Skin epidermis (tissue), 12 donors: ENCODE measurements around the gene AACS.
"Not testable (repeated sequence)": the region's sequence is repeated elsewhere in the genome, so short reads cannot be mapped to it uniquely, and the experiment has no call there.

ENCODE experiments used
- H3K27ac ChIP-seq, 21 experiments: fragments of 200-600 bp; sonication (generic) in 11 of 21; one replicate each; pipeline ENCODE4 v1.5.0; 2020; ENCODE audit warnings: mild to moderate bottlenecking in 3 of 21, inconsistent platforms in 2 of 21, moderate library complexity in 2 of 21
- H3K4me3 ChIP-seq, 7 experiments: fragments of 200-600 bp; sonication (generic) in 2 of 7; one replicate each; pipeline ENCODE4 v1.5.0; 2020; ENCODE audit warnings: inconsistent platforms in 2 of 7, mild to moderate bottlenecking in 2 of 7, moderate library complexity in 1 of 7

AACS gene

DNA sequence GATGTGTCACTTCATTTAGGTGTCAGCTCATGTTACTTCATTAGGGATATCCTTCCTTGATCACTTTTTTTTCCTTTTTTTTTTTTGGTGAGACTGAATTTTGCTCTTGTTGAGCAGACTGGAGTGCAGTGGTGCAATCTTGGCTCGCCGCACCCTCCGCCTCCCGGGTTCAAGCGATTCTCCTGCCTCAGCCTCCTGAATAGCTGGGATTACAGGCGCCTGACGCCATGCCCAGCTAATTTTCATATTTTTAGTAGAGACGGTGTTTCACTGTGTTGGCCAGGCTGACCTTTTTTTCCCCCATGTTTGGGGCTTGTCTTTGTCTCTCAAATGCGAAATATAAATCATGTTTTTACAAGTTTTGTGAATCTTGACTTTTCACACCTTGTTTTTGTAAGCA lies 9.6 kb upstream of the AACS start:
- H3K27ac ChIP-seq, result no peak overlapping the region
- H3K4me3 ChIP-seq, result no peak overlapping the region

DNA sequence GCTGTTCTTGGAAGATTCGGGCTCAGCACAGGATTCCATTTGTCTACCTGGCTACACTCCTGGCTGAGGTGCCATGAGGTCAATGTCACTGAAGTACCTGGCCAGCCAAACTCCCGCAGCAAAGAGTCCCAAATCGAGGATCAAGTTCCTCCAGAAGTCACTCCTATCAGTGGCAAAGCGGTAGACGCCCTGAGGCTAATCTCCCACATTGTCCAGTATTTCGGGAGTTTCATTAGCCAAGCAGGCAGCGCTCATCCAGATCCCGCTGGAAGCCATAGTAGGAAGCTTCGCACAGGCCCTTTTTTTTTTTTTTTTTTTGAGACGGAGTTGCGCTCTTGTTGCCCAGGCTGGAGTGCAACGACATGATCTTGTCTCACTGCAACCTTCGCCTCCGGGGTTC lies 8.9 kb upstream of the AACS start:
- no peak overlapping the region for H3K27ac ChIP-seq
- H3K4me3 ChIP-seq, result no peak overlapping the region

- Histone ChIP-seq H3K4me3 (no peak overlapping the region), H3K27ac (no peak overlapping the region)
Measured at GRCh38 chr12:125057708-125058107, 7.5 kb upstream of the AACS start.

GRCh38 chr12:125061229-125061628 lies 4.0 kb upstream of the AACS start:
- no peak overlapping the region for H3K27ac ChIP-seq
- no peak overlapping the region for H3K4me3 ChIP-seq

DNA sequence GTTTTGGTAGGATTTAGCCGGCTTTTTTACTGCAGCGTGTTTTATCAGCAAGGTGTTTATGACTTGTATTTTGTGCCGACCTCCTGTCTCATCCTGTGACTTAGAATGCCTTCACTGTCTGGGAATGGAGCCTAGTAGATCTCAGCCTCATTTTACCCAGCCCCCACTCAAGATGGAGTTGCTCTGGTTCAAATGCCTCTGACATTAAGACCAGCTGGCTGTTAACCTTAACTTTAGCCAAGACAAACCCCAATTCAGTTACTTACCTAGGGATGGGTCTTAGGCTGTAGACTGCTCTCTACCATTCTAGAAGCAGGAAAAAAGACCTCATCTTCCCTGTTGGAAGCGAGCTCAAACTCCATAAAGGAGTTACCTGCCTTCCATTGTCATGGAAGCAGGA lies 1.7 kb upstream of the AACS start:
- H3K27ac ChIP-seq, H3K4me3 ChIP-seq: not testable (repeated sequence)

GRCh38 chr12:125064492-125064891 lies 743 bp upstream of the AACS start:
- Histone ChIP-seq H3K27ac (peak overlapping the region in 1 of 21 experiments; percentile 92), H3K4me3 (peak overlapping the region in 5 of 7 experiments; percentile 69 to 92 (median 75))

GRCh38 chr12:125065919-125066570 lies 810 bp downstream of the AACS start:
- Histone ChIP-seq H3K27ac (peak overlapping the region in 17 of 21 experiments; percentile 37 to 92 (median 80)), H3K4me3 (peak overlapping the region; percentile 58 to 92 (median 70))

DNA sequence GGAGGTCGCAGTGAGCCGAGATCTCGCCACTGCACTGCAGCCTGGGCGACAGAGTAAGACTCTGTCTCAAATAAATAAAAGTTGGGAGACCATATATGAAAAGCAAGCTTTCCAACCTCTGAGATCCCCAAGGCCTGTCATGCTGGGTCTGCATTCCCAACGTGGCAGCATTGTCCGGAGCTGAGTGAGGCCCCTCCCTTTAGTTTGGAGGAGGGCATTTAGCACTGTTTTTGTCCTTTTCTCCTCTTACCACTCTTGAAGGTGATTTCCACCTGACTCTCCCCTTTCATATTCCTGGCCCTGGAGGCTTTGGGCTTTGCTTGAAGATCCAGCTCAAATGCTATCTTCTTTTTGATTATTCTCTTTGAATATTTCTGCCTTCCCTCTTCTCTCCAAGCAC lies 3.2 kb downstream of the AACS start:
- Histone ChIP-seq H3K27ac (no peak overlapping the region), H3K4me3 (no peak overlapping the region)

DNA sequence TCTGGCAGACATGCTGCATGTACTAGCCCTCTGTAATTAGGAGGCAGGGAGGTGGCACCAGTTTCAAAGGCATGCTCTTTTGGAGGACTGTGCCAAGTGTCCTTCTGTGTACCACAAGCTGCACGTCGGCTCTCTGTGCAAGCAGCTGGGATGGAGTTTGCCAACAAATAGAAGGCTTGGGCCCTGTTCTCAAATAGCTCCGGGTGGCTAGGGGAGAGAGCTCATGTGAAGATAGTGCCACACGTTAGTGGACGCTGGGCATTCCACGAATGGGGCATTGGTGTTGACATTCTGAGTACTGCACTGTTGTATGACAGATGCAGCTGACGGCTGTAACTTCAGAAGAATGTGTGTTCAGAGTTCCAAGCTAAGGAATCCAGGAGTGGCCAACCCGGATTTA lies 4.4 kb downstream of the AACS start:
- no peak overlapping the region for H3K4me3 ChIP-seq
- no peak overlapping the region for H3K27ac ChIP-seq

DNA sequence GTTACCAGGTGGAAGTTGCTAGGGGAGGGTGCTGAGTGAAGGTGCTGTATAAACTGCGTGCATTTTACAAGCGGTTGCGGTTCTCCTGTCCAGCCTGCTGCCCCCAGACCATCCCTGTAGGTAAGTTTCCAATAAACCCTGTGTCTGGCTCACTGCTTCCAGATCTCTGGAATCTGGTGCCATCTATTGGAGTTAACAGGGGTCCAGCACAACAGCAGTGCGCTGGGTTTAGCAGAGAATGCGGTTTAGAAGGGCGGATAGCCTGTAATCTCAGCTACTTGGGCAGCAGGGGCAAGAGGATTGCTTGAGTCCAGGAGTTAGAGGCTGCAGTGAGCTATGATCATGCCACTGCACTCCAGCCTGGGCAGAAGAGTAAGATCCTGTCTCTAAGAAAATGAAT lies 4.9 kb downstream of the AACS start:
- H3K27ac ChIP-seq, result no peak overlapping the region
- H3K4me3 ChIP-seq, result no peak overlapping the region

- Histone ChIP-seq H3K27ac (no peak overlapping the region), H3K4me3 (no peak overlapping the region)
Measured at GRCh38 chr12:125070661-125071390, 5.6 kb downstream of the AACS start.

DNA sequence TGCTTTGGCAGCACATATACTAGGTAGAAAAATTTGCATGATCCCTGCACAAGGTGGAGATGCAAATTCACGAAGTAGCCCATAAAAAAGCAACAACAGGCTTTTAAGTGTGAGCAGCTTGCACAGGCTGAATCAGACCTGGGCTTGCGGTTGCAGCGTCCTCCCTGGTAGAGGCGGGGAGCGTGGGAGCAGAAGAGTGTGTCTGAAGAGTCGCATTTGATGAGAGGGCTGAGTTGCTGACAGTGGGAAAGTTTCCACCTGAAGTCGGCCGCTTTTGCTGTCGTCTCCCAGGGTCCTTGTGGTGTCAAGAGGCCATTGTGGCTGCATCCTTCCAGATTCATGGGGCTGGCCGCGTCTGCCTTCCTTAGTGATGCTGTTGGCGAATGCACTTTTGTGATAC lies 6.2 kb downstream of the AACS start:
- Histone ChIP-seq H3K27ac (no peak overlapping the region), H3K4me3 (no peak overlapping the region)

- H3K27ac ChIP-seq, result no peak overlapping the region
- H3K4me3 ChIP-seq, result no peak overlapping the region
Measured at GRCh38 chr12:125072496-125072895, 7.3 kb downstream of the AACS start.

DNA sequence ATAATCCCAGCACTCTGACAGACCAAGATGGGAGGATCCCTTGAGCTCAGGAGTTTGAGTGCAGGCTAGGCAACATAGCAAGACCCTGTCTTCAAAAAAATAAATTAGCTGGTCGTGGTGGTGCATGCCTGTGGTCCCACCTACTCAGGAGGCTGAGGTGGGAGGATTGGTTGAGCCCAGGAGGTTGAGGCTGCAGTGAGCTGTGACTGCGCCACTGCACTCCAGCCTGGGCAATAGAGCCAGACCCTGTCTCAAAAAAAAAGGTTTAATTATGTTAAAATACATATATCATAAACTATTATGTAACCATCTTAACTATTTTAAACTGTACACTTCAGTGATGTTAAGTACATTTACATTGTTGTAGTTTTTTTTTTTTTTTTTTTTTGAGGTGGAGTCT lies 9.1 kb downstream of the AACS start:
- not testable (repeated sequence) for H3K4me3 ChIP-seq, H3K27ac ChIP-seq

- no peak overlapping the region for H3K27ac ChIP-seq
- no peak overlapping the region for H3K4me3 ChIP-seq
Measured at GRCh38 chr12:125076103-125076502, 10.9 kb downstream of the AACS start.

- H3K27ac ChIP-seq, result peak overlapping the region in 18 of 21 experiments; percentile 10 to 89 (median 76)
- no peak overlapping the region for H3K4me3 ChIP-seq
Measured at GRCh38 chr12:125079084-125079483, 13.8 kb downstream of the AACS start.

DNA sequence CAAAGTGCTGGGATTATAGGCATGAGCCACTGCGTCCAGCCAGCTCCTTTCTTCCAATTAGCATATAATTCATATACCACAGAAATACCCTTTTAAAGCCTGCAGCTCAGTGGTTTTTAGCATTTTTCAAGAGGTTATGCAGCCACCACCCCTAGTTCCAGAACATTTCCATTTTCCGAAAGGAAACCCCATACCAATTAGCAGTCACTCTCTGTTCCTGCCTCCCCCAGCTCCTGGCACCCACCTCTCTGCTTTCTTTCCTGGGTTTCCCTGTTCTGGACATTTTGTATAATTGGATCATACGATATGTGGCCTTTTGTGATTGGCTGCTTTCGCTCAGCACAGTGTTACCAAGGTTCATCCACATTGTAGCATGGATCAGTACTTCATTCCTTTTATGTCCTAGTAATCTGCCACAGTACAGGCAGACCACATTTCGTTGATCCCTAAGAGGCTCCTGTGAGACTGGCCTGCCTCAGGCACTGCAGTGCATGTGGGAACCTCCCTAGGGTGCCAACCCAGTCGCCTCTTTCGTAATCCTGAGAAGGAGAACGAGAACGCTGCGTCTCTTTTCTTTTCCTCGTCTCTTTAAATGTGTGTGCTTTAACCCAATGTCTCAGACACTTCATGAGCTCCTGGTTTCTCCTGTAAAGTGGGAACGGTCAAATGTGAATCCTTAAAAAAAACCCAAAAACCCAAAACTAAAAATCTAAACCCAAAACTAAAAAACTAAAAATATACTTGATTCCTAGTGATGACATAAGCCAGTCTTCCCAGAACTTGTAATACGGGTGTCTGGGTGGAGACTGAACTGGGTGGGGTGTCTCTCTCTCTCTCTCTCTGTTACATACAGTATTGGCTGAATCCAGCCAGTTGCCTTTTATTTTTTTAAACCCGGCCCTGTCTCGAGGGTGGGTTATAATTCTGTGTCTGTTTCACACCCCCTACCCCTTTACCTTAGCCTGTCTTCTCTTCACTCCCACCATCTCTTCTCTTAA lies 14.7 kb downstream of the AACS start:
- H3K27ac ChIP-seq, result peak overlapping the region; percentile 0 to 89 (median 76)

DNA sequence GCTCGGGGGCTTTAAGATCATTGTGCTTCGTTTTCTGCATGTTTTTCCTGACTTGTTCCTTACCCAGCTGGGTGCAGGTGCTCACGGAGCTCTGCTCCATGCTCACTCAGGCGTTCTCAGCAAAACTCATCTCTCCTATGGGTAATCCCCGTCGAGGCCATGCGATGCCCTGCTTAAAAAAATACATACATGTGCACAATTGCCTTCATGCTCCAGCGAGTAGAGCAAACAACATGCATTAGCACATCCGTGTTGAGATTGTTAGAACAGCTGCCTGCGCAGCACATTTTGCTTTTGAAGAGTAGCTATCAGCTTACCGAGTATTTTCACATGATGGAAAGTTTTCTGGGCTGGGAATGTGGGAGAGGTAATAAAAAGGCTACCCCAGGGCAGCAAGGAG lies 16.2 kb downstream of the AACS start:
- peak overlapping the region in 12 of 21 experiments; percentile 50 to 89 (median 77) for H3K27ac ChIP-seq

More for the DNA sequence above, 14.7 kb downstream of the AACS start:
- no peak overlapping the region for H3K4me3 ChIP-seq

GRCh38 chr12:125083072-125083471 lies 17.8 kb downstream of the AACS start:
- Histone ChIP-seq H3K4me3 (no peak overlapping the region), H3K27ac (no peak overlapping the region)

More for the DNA sequence above, 16.2 kb downstream of the AACS start:
- no peak overlapping the region for H3K4me3 ChIP-seq

DNA sequence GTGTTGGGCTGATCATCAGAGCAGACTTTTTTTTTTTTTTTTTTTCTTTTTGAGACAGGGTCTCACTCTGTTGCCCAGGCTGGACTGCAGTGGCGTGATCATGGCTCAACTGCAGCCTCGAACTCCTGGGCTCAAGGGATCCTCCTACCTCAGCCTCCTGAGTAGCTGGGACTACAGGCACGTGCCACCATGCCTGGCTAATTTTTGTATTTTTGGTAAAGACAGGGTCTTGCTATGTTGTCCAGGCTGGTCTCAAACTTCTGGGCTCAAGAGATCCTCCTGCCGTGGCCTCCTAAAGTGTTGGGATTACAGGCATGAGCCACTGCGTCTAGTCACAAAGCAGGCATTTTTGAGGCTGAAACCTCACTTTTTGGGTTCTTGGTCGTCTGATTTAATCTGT lies 23.0 kb downstream of the AACS start:
- not testable (repeated sequence) for H3K27ac ChIP-seq, H3K4me3 ChIP-seq
